ENCODE measurements around the gene DIO3.

The DIO3 gene

DNA sequence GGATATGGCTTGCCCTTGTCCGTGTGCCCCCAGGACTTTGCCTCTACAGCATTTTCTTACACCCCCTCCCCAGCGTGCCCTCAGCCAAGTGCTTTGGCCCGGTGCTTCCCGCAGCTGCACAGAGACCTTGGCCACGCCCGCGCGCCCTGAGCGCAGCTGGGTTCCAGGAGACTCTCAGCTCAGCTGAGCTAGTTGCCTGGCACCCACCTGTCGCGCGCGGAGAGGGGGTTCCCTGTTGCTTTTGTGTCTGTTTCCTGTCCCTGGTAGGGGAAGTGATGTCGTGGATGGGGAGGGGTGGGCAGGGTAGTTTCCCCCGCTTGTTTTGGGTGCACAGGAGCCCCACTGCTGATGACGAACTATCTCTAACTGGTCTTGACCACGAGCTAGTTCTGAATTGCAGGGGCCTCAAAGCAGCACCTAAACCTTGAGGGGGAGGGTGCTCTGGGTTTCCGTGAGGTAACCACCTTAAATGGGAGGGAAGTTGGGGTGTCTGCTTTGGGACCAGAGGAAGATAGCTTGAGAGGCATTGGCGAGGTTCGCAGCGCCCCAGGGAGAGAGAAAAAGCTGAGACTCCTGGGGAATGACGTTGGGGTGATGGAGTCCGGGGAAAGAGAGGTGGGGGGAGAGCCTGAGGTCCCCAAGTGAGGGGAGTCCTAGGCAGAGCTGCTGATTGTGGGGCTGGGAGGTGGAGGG, 1.5 kb downstream of the DIO3 start:
- no peak for TF ChIP-seq SIN3A (IDR thresholded peaks at IDR 0.05; ENCODE audit: borderline replicate concordance, insufficient read depth, low read length)
- no peak for TF ChIP-seq TAF1 (IDR thresholded peaks at IDR 0.05; ENCODE audit: borderline replicate concordance, insufficient read depth, low read length)
- no peak for TF ChIP-seq FOXP2 (optimal IDR thresholded peaks at IDR 0.05; ENCODE audit: borderline replicate concordance, extremely low read depth, extremely low read length, insufficient read depth)
- TF ChIP-seq POLR2AphosphoS5 (IDR thresholded peaks at IDR 0.05; ENCODE audit: low read depth, low read length): 0 out of 2 replicates have a peak, but pooled peaks have one; percentile 1

DNA sequence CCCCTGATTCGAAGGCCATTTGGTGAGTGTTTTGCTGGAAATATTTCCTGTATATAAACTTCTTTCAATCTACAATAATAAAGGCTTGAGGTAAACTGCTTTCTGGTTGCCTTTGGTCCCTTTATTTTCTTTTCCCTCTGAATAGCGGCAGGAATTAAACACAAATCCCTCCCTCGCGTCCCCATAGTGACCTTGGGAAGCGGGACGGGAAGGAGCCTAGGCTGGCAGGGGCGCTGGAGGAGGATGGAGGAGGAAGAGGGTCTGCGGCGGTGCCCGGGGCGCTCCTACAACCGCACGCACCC, 2.0 kb downstream of the DIO3 start:
- TF ChIP-seq POLR2AphosphoS5 (IDR thresholded peaks at IDR 0.05; ENCODE audit: low read depth, low read length) (no peak), SIN3A (IDR thresholded peaks at IDR 0.05; ENCODE audit: borderline replicate concordance, insufficient read depth, low read length) (no peak)

DNA sequence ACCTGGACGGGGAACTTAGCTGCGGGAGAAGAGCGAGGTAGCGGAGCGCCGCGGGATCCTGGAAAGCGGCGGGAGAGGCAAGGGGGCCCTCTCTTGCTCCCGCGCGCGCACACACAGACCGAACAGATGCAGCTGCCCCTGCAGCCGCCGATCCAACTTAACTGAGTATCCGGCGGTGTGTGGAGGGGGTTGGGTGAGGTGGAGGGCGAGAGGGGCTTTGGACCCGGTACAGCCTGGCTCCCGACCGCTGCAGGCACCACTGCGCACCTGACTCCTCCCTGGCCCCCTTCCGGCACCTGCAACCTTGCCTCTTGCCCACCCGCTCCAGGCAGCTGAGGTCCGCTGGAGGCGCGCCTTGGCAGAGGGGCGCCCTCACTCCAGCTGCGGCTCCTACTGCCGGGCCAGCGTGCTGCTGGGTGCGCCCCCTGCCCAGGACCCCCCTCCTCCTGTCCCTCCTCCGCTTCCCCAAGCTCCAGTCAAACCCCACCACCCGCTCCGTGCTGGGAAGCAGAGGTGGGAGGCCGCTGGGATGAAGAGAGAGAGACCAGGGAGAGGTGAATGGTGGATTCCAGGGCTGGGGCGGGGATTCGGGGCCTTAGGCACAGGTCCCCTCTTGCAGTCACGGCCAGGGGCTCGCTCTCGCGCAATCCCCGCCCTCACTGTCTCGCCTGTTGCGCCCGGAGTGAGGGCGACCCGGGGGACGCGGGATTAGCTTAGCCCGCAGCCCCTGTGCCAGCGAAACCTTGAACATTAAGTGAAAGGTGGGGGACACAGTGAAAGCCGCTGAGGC, 2.6 kb downstream of the DIO3 start:
- TF ChIP-seq POLR2AphosphoS5 (IDR thresholded peaks at IDR 0.05; ENCODE audit: low read depth, low read length) (no peak; the same call in 1 of the 2 replicates), SIN3A (IDR thresholded peaks at IDR 0.05; ENCODE audit: borderline replicate concordance, insufficient read depth, low read length) (no peak), TAF1 (IDR thresholded peaks at IDR 0.05; ENCODE audit: borderline replicate concordance, insufficient read depth, low read length) (no peak), FOXP2 (optimal IDR thresholded peaks at IDR 0.05; ENCODE audit: borderline replicate concordance, extremely low read depth, extremely low read length, insufficient read depth) (no peak)
- TF ChIP-seq, protein P1, sequence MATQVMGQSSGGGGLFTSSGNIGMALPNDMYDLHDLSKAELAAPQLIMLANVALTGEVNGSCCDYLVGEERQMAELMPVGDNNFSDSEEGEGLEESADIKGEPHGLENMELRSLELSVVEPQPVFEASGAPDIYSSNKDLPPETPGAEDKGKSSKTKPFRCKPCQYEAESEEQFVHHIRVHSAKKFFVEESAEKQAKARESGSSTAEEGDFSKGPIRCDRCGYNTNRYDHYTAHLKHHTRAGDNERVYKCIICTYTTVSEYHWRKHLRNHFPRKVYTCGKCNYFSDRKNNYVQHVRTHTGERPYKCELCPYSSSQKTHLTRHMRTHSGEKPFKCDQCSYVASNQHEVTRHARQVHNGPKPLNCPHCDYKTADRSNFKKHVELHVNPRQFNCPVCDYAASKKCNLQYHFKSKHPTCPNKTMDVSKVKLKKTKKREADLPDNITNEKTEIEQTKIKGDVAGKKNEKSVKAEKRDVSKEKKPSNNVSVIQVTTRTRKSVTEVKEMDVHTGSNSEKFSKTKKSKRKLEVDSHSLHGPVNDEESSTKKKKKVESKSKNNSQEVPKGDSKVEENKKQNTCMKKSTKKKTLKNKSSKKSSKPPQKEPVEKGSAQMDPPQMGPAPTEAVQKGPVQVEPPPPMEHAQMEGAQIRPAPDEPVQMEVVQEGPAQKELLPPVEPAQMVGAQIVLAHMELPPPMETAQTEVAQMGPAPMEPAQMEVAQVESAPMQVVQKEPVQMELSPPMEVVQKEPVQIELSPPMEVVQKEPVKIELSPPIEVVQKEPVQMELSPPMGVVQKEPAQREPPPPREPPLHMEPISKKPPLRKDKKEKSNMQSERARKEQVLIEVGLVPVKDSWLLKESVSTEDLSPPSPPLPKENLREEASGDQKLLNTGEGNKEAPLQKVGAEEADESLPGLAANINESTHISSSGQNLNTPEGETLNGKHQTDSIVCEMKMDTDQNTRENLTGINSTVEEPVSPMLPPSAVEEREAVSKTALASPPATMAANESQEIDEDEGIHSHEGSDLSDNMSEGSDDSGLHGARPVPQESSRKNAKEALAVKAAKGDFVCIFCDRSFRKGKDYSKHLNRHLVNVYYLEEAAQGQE (IDR thresholded peaks at IDR 0.05; ENCODE audit: insufficient read depth in 1 of 2, low read depth in 2 of 2, low read length in 2 of 2): no peak

DNA sequence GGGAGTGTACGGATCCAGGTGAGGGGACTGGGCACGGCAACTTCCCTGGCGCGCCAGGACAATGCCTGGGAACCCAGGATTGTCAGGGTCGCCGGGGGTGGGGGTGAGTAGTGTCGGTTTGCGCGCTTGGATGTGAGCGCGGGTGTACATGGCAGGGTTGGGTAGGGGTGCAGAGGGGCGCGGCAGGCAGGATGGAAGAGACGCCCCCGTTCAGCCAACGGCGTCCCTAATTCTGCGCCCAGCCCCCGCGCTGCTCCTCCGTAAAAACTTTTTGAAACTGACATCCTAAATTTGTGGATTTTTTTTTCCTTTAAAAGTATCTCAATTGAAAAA, 3.1 kb downstream of the DIO3 start:
- TF ChIP-seq FOXP2 (optimal IDR thresholded peaks at IDR 0.05; ENCODE audit: borderline replicate concordance, extremely low read depth, extremely low read length, insufficient read depth) (no peak), TAF1 (IDR thresholded peaks at IDR 0.05; ENCODE audit: borderline replicate concordance, insufficient read depth, low read length) (no peak)

DNA sequence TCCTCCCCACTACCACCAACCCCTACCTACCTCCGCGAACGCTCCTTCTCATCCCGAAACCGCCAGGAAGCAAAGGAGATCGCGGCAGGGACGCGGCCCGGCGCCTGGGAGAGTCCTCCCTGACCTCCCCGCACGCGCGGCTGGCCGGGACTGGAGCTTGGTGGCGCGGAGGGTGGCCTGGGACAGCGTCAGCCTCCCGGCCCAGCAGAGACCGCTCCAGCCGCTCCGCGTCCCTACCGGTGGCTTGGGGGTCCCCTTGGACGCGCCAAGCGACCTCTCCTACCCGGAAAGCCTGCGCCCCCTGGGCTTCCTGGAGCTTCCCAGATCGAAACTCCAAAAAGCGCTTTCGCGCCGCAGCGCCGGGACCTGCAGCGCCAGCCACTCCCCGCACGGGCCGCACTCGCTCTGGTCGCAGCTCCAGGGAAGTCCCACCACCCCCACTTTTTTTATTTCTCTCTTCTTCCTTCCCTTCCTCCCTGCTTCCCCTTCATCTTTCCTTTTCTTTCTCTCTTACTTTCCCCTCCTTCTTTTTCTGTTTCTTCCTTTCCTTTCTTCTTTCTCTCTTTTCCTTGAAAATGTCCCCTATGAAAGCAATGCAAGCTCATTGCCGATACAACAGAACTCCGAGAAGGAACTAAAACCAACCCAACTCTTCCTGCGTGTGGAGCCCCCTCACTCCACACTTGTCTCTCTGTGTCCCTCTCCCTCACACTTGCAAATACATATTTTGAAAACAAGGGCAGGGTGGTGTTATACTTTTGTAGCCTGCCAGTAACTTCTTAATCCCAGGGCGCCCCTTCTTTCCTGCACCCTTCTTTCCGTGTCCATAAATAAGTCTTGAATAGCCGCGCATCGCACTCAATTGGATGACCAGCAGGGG, 3.8 kb downstream of the DIO3 start:
- no peak for TF ChIP-seq SIN3A (IDR thresholded peaks at IDR 0.05; ENCODE audit: borderline replicate concordance, insufficient read depth, low read length)
- no peak for TF ChIP-seq POLR2AphosphoS5 (IDR thresholded peaks at IDR 0.05; ENCODE audit: low read depth, low read length)
- TF ChIP-seq, protein P1 (IDR thresholded peaks at IDR 0.05; ENCODE audit: insufficient read depth in 1 of 2, low read depth in 2 of 2, low read length in 2 of 2): no peak
- TF ChIP-seq FOXP2 (optimal IDR thresholded peaks at IDR 0.05; ENCODE audit: borderline replicate concordance, extremely low read depth, extremely low read length, insufficient read depth): no peak
- TF ChIP-seq TAF1 (IDR thresholded peaks at IDR 0.05; ENCODE audit: borderline replicate concordance, insufficient read depth, low read length): no peak

DNA sequence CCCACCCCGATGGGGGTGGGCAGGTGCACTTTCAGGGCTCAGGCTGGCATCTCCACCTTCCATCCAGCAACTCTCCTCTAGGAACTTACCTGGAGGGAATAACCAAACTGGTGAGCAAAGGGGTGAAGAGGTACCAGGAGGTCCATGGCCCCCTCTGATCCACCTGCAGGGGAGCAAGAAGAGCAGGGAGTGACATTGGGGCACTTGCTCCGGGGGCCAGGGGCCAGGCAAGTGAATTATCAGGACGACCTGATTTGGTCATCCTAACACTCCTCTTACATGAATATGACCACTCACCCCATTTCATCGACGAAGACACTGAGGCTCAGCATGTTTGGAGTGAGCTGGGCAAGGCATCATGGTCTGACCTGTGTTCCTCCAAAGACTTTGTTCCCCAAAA, 6.0 kb downstream of the DIO3 start:
- no peak for TF ChIP-seq SIN3A (IDR thresholded peaks at IDR 0.05; ENCODE audit: borderline replicate concordance, insufficient read depth, low read length)
- TF ChIP-seq FOXP2 (optimal IDR thresholded peaks at IDR 0.05; ENCODE audit: borderline replicate concordance, extremely low read depth, extremely low read length, insufficient read depth): no peak
- TF ChIP-seq TAF1 (IDR thresholded peaks at IDR 0.05; ENCODE audit: borderline replicate concordance, insufficient read depth, low read length): no peak
- TF ChIP-seq POLR2AphosphoS5 (IDR thresholded peaks at IDR 0.05; ENCODE audit: low read depth, low read length): no peak
- TF ChIP-seq, protein P1 (IDR thresholded peaks at IDR 0.05; ENCODE audit: insufficient read depth in 1 of 2, low read depth in 2 of 2, low read length in 2 of 2): no peak

All from PFSK-1 (cell line).